Ovary (tissue), 9 donors: Measurements from ENCODE around the gene FBLN2. TPM values are rescaled to one million over a fixed set of nuclear protein-coding genes. Genes with fewer than 3 reads are reported as not detected.

Experiments
- DNase-seq, 5 donors: peaks; one replicate each; pipeline ENCODE4 v3.0.0-alpha.2; 2019 to 2020
- H3K27ac ChIP-seq, 2 donors: fragments of 200-600 bp; one replicate each; pipeline versions ENCODE4 v1.5.1 to v1.8.0; 2019 to 2022
- H3K27me3 ChIP-seq: fragments of 200-600 bp; one replicate; pipeline ENCODE4 v1.8.0; 2022
- H3K36me3 ChIP-seq: fragments of 200-600 bp; sonication (generic); one replicate; pipeline ENCODE4 v1.5.1; 2019
- H3K4me1 ChIP-seq: one replicate; pipeline ENCODE4 v1.8.1; 2013; ENCODE audit warnings: mild to moderate bottlenecking, moderate library complexity; ENCODE audit not compliant: insufficient read depth
- H3K4me3 ChIP-seq: fragments of 200-600 bp; sonication (generic); one replicate; pipeline ENCODE4 v1.5.1; 2017
- H3K9me3 ChIP-seq, 2 donors: fragments of 200-600 bp in 1 of 2; sonication (generic) in 1 of 2; one replicate each; pipeline versions ENCODE4 v1.5.1 to v1.8.1; 2013 to 2019; ENCODE audit warnings: mild to moderate bottlenecking in 1 of 2, moderate library complexity in 1 of 2
- CTCF ChIP-seq, 3 donors: fragments of 450-650 bp in 2 of 3; fragments of 200-600 bp in 1 of 3; IDR thresholded peaks; one replicate each; pipeline versions ENCODE4 v1.5.1 to v1.8.0; 2016 to 2022; ENCODE audit warnings: antibody characterized with exemption in 3 of 3, mild to moderate bottlenecking in 1 of 3
- EP300 ChIP-seq: sonication (generic); formaldehyde crosslinking; IDR thresholded peaks from one replicate; pipeline ENCODE4 v1.6.1; 2017; ENCODE audit warnings: antibody characterized with exemption
- POLR2A ChIP-seq: fragments of 450-650 bp; IDR thresholded peaks from one replicate; pipeline ENCODE4 v1.6.1; 2017; ENCODE audit warnings: antibody characterized with exemption, mild to moderate bottlenecking, moderate library complexity
- WGBS, 3 donors: extraction: QIAGEN DNeasy Blood & Tissue Kit in 1 of 3; methylation state at CpG; one replicate each; pipeline versions ENCODE4 v1.1.5 to v1.1.7; 2013 to 2017; 5-methylcytosine and 5-hydroxymethylcytosine counted together
- intact Hi-C, 4 donors: fragments of 100-400 bp; cut with DNase I; formaldehyde crosslinking; loops; one replicate each; pipeline versions ENCODE4 v1.11.0 to v1.15.1; 2022 to 2023
- polyA plus RNA-seq, 2 donors: library from polyadenylated mRNA; stranded (reverse); fragments of 200-250 nt in 1 of 2; fragments of 350-450 nt in 1 of 2; fragmentation: Illumina TruSeq in 1 of 2; extraction: RNeasy Lipid Tissue Mini Kit (QIAGEN cat#74804) in 1 of 2; gene quantifications; one replicate each; pipeline ENCODE4 v1.2.3, GENCODE V29; 2013 to 2014
- total RNA-seq, 7 donors: library from RNA; depleted of rRNA in 2 of 7; stranded (reverse); fragments of >200 nt in 2 of 7; fragmentation: NEBNext Ultra II Directional in 3 of 7; extraction: Animal tissue kit (Norgen Biotek cat#: 25700) in 3 of 7; gene quantifications; one replicate each; pipeline versions ENCODE4 v1.1.0 to v1.2.4, GENCODE V29; 2016 to 2023
- donor health status: DM: no; HTN: no; CAD: no; lungs with moderate emphysema.
- donor health status: DM: no; HTN: no; CAD: no.
- donor health status: Bipolar disorder and iron deficiency.
- donor health status: DM: yes; HTN: yes; CAD: no.
- donor health status: DM: no; HTN: no; CAD: no.
- donor health status: DM: yes; HTN: yes; CAD: no.

Gene FBLN2
- total and polyA plus RNA-seq, 9 donors = 4.0 to 18.2 (median 8.1) TPM

GRCh38 chr3:13614607-13615006, 65.7 kb downstream of the FBLN2 start:
- no peak for TF ChIP-seq POLR2A
- TF ChIP-seq EP300 = no peak
- no peak for TF ChIP-seq CTCF (IDR thresholded peaks at IDR 0.05)
- Histone ChIP-seq H3K27ac (no peak overlapping the region), H3K4me1 (no peaks in the 10 kb centered on the region), H3K4me3 (no peak overlapping the region), H3K27me3 (no peaks in the 10 kb centered on the region), H3K36me3 (no peaks in the 10 kb centered on the region), H3K9me3 (no peaks in the 10 kb centered on the region)
- WGBS, 3 donors = 91 to 95% (median 92%) methylated on average over 2 of the region's 2 CpGs
- intact Hi-C loops = no loop called here
- DNase-seq = no peak

GRCh38 chr3:13615019-13615528, 66.1 kb downstream of the FBLN2 start:
- no peaks in the 10 kb centered on the region for H3K9me3 ChIP-seq
- no peak overlapping the region for H3K27ac ChIP-seq
- H3K36me3 ChIP-seq = no peaks in the 10 kb centered on the region
- WGBS, 3 donors = 90 to 93% (median 91%) methylated on average over 4 of the region's 4 CpGs
- TF ChIP-seq EP300 (no peak), POLR2A (no peak), CTCF (IDR thresholded peaks at IDR 0.05) (no peak)
- H3K27me3 ChIP-seq = no peaks in the 10 kb centered on the region
- no peak overlapping the region for H3K4me3 ChIP-seq
- no peaks in the 10 kb centered on the region for H3K4me1 ChIP-seq
- intact Hi-C loops = no loop called here
- DNase-seq = no peak

GRCh38 chr3:13616359-13616758, 67.4 kb downstream of the FBLN2 start:
- Histone ChIP-seq H3K27ac (no peak overlapping the region), H3K9me3 (no peaks in the 10 kb centered on the region), H3K4me1 (no peaks in the 10 kb centered on the region), H3K36me3 (no peaks in the 10 kb centered on the region), H3K4me3 (no peak overlapping the region), H3K27me3 (no peaks in the 10 kb centered on the region)
- intact Hi-C loops = no loop called here
- WGBS, 3 donors = 82 to 85% (median 83%) methylated on average over 7 of the region's 7 CpGs
- DNase-seq = no peak
- TF ChIP-seq EP300 (no peak), CTCF (IDR thresholded peaks at IDR 0.05) (no peak), POLR2A (no peak)

- Histone ChIP-seq H3K9me3 (no peaks in the 10 kb centered on the region), H3K4me3 (no peak overlapping the region), H3K4me1 (no peaks in the 10 kb centered on the region), H3K36me3 (no peaks in the 10 kb centered on the region), H3K27me3 (no peaks in the 10 kb centered on the region), H3K27ac (no peak overlapping the region)
- TF ChIP-seq CTCF (IDR thresholded peaks at IDR 0.05) = no peak
- TF ChIP-seq EP300 = no peak
- TF ChIP-seq POLR2A = no peak
- DNase-seq = no peak
- intact Hi-C loops = no loop called here
- WGBS, 3 donors = 90 to 97% (median 92%) methylated on average over 3 of the region's 3 CpGs
Observed at GRCh38 chr3:13617097-13617738, 68.3 kb downstream of the FBLN2 start.
